ENCODE results near the gene MR1. TPM values are rescaled to one million over a fixed set of nuclear protein-coding genes. Genes with fewer than 3 reads are reported as not detected.
A peak's percentile ranks its signal among the peaks of the same experiment; 100 is the strongest.

MR1 gene
- total RNA-seq, 1 experiment from 2014 or later: 10.0 TPM

GRCh38 chr1:181061891-181062835 lies 28.4 kb downstream of the MR1 start:
- DNase-seq (ENCODE audit: extremely low read depth, low read depth): no peak

- DNase-seq (ENCODE audit: extremely low read depth, low read depth): no peak
These were observed 29.1 kb downstream of the MR1 start for GRCh38 chr1:181062836-181063428.

GRCh38 chr1:181064011-181064623 lies 30.3 kb downstream of the MR1 start:
- no peak for DNase-seq (ENCODE audit: extremely low read depth, low read depth)

GRCh38 chr1:181064702-181065101 lies 30.9 kb downstream of the MR1 start:
- no peak for DNase-seq (ENCODE audit: extremely low read depth, low read depth)

GRCh38 chr1:181073638-181074037 lies 39.9 kb downstream of the MR1 start:
- DNase-seq (ENCODE audit: extremely low read depth, low read depth): no peak

- DNase-seq (ENCODE audit: extremely low read depth, low read depth): no peak
These were observed 42.1 kb downstream of the MR1 start for GRCh38 chr1:181075766-181076350.

GRCh38 chr1:181076852-181077251 lies 43.1 kb downstream of the MR1 start:
- DNase-seq (ENCODE audit: extremely low read depth, low read depth): no peak

GRCh38 chr1:181077576-181078242 lies 43.9 kb downstream of the MR1 start:
- DNase-seq (ENCODE audit: extremely low read depth, low read depth): no peak

GRCh38 chr1:181079382-181079781 lies 45.6 kb downstream of the MR1 start:
- DNase-seq (ENCODE audit: extremely low read depth, low read depth): no peak

- DNase-seq (ENCODE audit: extremely low read depth, low read depth): no peak
These were observed 46.1 kb downstream of the MR1 start for GRCh38 chr1:181079920-181080319.

- DNase-seq (ENCODE audit: extremely low read depth, low read depth): no peak
These were observed 46.8 kb downstream of the MR1 start for GRCh38 chr1:181080556-181080955.

GRCh38 chr1:181081395-181081794 lies 47.6 kb downstream of the MR1 start:
- DNase-seq (ENCODE audit: extremely low read depth, low read depth): no peak

- peak; percentile 64 for DNase-seq (ENCODE audit: extremely low read depth, low read depth)
These were observed 50.2 kb downstream of the MR1 start for GRCh38 chr1:181083842-181084605.

- DNase-seq (ENCODE audit: extremely low read depth, low read depth): no peak
These were observed 50.8 kb downstream of the MR1 start for GRCh38 chr1:181084606-181084969.

- DNase-seq (ENCODE audit: extremely low read depth, low read depth): no peak
These were observed 52.3 kb downstream of the MR1 start for GRCh38 chr1:181086091-181086490.

- DNase-seq (ENCODE audit: extremely low read depth, low read depth): no peak
These were observed 53.1 kb downstream of the MR1 start for GRCh38 chr1:181086926-181087325.

GRCh38 chr1:181087400-181087901 lies 53.7 kb downstream of the MR1 start:
- DNase-seq (ENCODE audit: extremely low read depth, low read depth): no peak

GRCh38 chr1:181088079-181089016 lies 54.6 kb downstream of the MR1 start, which contains the start of gene IER5:
Gene IER5, plus strand, starts transcription at chr1:181088700. Its CDS starts 203 bp downstream, at chr1:181088903.
- DNase-seq (ENCODE audit: extremely low read depth, low read depth): peak; percentile 98
